ENCODE data around the gene BACH2. TPM values are rescaled to one million over a fixed set of nuclear protein-coding genes. Genes with fewer than 3 reads are reported as not detected.

BACH2 gene
- total RNA-seq, 2 donors from 2014 or later: 0.52 to 1.2 TPM

DNA sequence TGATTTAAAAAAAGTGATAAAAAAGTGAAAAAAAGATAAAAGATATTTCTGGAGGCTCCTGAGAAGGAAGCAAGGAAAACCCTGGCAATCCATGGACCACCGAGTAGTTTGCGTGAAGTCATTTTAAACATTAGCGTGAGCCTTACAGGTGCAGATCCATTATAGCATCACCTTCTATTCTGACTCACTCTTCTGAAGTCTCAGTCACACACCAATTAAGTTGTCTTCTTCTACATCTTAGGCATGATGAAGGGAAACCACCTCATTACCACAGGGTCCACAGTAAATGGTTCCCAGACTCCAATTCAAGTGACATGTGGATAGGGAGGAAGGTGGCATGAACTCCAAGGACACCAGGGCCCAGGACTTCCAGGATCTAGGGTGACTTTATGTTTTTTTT lies 303.2 kb downstream of the BACH2 start:
- Histone ChIP-seq H3K9ac (ENCODE audit: low read depth in 2 of 2, low read length in 2 of 2) (no peak overlapping the region), H3K27me3 (no peaks in the 10 kb centered on the region), H3K4me1 (no peaks in the 10 kb centered on the region), H3K9me3 (no peaks in the 10 kb centered on the region), H3K36me3 (no peaks in the 10 kb centered on the region), H3K4me3 (no peak overlapping the region), H3K27ac (no peak overlapping the region)
- intact Hi-C loops (cut with DNase I): no loop called here
- TF ChIP-seq, protein P1, sequence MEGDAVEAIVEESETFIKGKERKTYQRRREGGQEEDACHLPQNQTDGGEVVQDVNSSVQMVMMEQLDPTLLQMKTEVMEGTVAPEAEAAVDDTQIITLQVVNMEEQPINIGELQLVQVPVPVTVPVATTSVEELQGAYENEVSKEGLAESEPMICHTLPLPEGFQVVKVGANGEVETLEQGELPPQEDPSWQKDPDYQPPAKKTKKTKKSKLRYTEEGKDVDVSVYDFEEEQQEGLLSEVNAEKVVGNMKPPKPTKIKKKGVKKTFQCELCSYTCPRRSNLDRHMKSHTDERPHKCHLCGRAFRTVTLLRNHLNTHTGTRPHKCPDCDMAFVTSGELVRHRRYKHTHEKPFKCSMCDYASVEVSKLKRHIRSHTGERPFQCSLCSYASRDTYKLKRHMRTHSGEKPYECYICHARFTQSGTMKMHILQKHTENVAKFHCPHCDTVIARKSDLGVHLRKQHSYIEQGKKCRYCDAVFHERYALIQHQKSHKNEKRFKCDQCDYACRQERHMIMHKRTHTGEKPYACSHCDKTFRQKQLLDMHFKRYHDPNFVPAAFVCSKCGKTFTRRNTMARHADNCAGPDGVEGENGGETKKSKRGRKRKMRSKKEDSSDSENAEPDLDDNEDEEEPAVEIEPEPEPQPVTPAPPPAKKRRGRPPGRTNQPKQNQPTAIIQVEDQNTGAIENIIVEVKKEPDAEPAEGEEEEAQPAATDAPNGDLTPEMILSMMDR (IDR thresholded peaks at IDR 0.05): no peak
- DNase-seq: no peak

DNA sequence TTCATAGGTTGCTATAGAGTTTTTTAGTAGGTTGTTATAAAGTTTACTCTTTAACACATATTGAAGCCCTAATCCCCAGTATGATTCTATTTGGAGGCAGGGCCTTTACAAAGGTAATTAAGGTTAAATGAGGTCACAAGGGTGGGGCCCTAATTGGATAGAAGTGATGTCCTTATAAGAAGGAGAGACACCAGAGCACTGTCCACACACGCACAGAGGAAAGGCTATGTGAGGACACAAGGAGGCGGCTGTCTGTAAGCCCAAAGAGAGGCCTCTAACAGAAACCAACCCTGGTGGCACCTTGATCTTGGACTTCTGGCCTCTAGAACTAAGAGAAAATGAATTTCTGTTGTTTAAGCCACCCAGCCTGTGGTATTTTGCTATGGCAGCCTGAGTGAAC lies 303.8 kb downstream of the BACH2 start:
- TF ChIP-seq, protein P1 (IDR thresholded peaks at IDR 0.05): no peak
- no peak for DNase-seq
- Histone ChIP-seq H3K4me3 (no peak overlapping the region), H3K36me3 (no peaks in the 10 kb centered on the region), H3K27me3 (no peaks in the 10 kb centered on the region), H3K27ac (no peak overlapping the region), H3K9me3 (no peaks in the 10 kb centered on the region), H3K9ac (ENCODE audit: low read depth in 2 of 2, low read length in 2 of 2) (no peak overlapping the region), H3K4me1 (no peaks in the 10 kb centered on the region)
- intact Hi-C loops (cut with DNase I): no loop called here

GRCh38 chr6:89989742-89990141 lies 306.9 kb downstream of the BACH2 start:
- DNase-seq: no peak
- TF ChIP-seq, protein P1 (IDR thresholded peaks at IDR 0.05): no peak
- intact Hi-C loops (cut with DNase I): no loop called here
- Histone ChIP-seq H3K4me3 (no peak overlapping the region), H3K9ac (ENCODE audit: low read depth in 2 of 2, low read length in 2 of 2) (no peak overlapping the region), H3K27ac (no peak overlapping the region), H3K36me3 (no peaks in the 10 kb centered on the region), H3K27me3 (no peaks in the 10 kb centered on the region), H3K9me3 (no peaks in the 10 kb centered on the region), H3K4me1 (no peaks in the 10 kb centered on the region)

DNA sequence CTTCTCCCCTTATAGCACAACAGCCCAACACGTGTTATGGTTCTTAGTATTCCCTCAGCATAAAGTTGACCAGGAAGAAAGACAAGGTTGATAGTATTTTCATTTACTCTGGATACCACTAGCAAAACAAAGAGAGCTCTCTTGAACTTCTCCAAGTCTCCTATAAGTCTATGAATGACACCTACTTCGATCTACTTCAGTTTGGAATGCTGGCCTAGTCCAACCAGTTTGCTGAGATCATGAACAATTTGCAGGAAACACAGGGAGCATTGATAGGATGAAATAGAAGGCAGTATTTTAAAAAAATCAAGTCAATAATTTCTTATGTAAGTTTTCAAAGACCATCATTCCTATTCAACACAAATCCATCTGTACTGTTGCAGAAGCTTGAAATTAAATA lies 308.8 kb downstream of the BACH2 start:
- intact Hi-C loops (cut with DNase I): no loop called here
- no peaks in the 10 kb centered on the region for H3K9me3 ChIP-seq
- DNase-seq: no peak
- no peaks in the 10 kb centered on the region for H3K4me1 ChIP-seq
- no peaks in the 10 kb centered on the region for H3K36me3 ChIP-seq
- no peaks in the 10 kb centered on the region for H3K27me3 ChIP-seq
- no peak overlapping the region for H3K27ac ChIP-seq
- TF ChIP-seq, protein P1 (IDR thresholded peaks at IDR 0.05): no peak
- H3K4me3 ChIP-seq: no peak overlapping the region
- H3K9ac ChIP-seq (ENCODE audit: low read depth in 2 of 2, low read length in 2 of 2): no peak overlapping the region

DNA sequence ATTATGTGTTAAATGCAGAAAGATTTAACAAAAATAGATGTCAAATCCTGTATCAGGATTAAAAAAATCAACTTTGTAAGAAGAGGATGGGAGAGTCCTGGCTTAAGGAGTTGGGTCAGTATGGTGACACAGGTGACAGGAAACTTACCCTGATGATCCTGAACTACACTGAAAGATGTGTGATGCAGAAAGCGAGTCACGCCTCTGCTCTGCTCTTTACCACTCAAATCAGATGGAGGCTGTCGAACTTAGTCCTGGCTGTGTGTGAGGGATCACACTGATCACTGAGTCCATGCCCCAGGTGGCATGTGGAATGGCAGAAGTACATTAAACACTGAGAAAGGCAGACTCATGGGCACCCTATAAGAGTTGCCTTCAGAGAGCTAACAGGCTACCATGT lies 309.5 kb downstream of the BACH2 start:
- Histone ChIP-seq H3K4me3 (no peak overlapping the region), H3K27ac (no peak overlapping the region), H3K36me3 (no peaks in the 10 kb centered on the region), H3K4me1 (no peaks in the 10 kb centered on the region), H3K9ac (ENCODE audit: low read depth in 2 of 2, low read length in 2 of 2) (no peak overlapping the region), H3K9me3 (no peaks in the 10 kb centered on the region), H3K27me3 (no peaks in the 10 kb centered on the region)
- DNase-seq: no peak
- TF ChIP-seq, protein P1 (IDR thresholded peaks at IDR 0.05): no peak
- intact Hi-C loops (cut with DNase I): no loop called here

GRCh38 chr6:89986650-89987074 lies 310.0 kb downstream of the BACH2 start:
- Histone ChIP-seq H3K36me3 (no peaks in the 10 kb centered on the region), H3K27ac (no peak overlapping the region), H3K27me3 (no peaks in the 10 kb centered on the region), H3K4me1 (no peaks in the 10 kb centered on the region), H3K4me3 (no peak overlapping the region), H3K9me3 (no peaks in the 10 kb centered on the region), H3K9ac (ENCODE audit: low read depth in 2 of 2, low read length in 2 of 2) (no peak overlapping the region)
- intact Hi-C loops (cut with DNase I): no loop called here
- TF ChIP-seq, protein P1 (IDR thresholded peaks at IDR 0.05): no peak
- no peak for DNase-seq
